Muscle of back (tissue), 11 donors: ENCODE data around the gene KLHDC7B. TPM values are rescaled to one million over a fixed set of nuclear protein-coding genes. Genes with fewer than 3 reads are reported as not detected.
"Not testable (repeated sequence)": the region's sequence is repeated elsewhere in the genome, so short reads cannot be mapped to it uniquely, and the experiment has no call there.

ENCODE experiments used
- DNase-seq, 3 donors: peaks; one replicate each; pipeline versions ENCODE4 v3.0.0 to v3.0.0-alpha.2; 2013
- polyA plus RNA-seq, 10 donors: library from polyadenylated mRNA; unstranded; fragments of 120-200 nt; gene quantifications; one replicate each; pipeline ENCODE4 v1.2.1, GENCODE V29; 2013; ENCODE audit not compliant: insufficient read length in 10 of 10

Gene KLHDC7B
- polyA plus RNA-seq, 10 donors = 0.18 to 0.19 TPM; not detected in 8

DNA sequence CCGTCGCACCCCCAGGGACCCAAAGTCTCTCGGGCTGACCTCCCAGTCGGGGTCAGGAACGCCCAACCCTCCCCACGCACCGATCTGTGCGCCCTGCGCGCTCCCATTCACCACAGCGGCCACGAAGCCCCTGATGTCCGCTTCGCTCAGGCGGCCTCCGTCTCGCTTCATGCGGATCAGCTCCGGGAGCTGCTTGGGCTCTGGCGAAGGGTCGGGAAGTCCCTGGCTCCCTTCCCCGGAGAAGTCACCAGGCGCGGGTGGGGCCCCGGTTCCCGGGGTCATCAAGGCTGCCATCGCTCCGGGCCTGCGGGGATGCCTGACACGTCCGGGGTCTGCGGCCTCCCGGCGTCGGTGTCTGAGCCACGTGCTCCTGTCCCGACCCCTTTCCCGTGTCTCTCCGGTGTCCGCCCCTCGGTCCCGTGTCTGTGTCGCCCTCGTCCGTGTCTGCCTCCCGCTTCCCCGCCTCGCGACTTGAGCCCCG, 16.2 kb upstream of the KLHDC7B start:
- DNase-seq = peak in 1 of 3 donors; percentile 71

DNA sequence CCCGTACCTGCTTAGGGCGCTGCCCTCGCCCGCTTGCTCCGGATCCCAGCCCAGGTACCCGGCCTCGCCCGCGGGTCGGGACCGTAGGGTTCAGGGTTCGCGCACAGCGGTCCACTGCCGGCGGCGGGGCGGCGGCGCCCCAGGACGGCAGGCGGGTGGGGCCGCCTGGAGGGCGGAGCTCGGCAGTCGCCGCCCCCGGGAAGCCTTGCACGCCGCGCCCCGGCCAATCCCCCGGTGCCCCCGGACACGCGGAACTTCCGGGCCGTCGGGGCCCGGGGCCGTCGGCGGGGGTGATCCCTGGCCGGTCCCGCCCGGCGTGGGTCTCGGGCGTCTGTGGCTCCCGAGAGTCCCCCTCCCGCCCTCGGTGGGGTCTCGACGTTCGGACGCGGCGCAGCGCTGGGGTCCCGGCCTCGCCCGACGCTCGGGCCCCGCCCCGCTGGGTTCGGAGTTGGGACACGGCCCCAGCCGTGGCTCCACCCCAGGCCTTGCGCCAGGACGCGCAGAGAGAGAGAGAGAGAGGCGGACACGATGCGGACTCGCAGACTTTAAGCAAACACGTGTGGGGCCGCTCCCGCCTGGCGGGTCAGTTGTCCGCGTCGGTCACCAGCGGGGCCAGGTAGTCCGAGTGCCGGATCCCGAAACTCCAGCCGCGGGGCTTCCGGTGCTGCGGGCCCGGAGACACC, 15.7 kb upstream of the KLHDC7B start, which contains the start of gene TYMP:
TSS of gene TYMP (minus strand) at position 116 of the 683 bp plus-strand sequence. CDS start 303 bp downstream, outside the sequence.
- DNase-seq = peak in 2 of 3 donors; percentile 82 to 92

DNA sequence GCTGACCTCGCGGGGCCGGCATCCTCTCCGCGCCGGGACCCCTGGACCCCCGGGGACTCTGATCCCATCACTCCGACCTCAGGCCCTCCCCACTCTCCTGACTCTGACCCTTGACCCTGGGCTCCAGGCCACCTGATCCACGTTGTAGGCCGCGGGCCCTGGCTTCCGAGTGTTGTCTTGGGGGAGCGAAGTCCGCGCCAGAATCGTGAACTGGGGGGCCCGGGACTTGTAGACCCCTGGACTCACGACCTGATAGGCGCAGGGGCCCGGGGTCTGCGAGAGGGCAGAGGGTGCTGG, 15.2 kb upstream of the KLHDC7B start:
- DNase-seq = no peak

DNA sequence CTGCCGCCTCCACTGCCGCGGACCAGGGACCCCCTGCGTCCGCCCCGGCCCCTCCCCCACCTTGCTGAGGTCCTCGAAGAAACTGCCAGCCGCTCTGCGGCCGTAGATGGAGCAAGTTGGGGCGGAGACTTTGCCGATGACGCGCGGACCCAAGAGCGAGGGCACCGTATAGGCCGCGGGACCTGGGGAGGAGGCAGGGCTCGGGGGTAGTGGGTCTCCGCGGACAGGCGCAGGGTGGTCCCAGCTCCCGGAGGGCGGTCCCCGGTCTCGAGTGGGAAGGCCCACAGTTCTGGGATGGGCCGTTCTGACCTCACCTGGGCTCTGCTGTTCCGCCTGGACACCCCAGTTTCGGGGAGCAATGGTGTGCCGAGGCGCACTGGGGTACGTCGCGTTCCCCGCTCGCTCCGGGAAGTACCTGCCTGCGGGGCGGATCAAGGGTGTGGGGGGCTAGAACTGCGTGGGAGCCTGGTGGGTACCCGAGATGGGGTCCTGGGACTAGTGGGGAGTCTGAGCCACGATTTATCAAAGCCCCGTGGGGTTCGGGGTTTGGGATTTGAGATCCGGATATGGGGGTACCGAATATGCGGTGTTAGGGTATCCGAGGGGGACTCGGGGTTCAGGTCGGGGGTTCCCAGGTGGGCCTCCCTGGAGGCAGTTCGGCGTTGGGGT, 14.7 kb upstream of the KLHDC7B start:
- DNase-seq = peak in 2 of 3 donors; percentile 72 to 86

DNA sequence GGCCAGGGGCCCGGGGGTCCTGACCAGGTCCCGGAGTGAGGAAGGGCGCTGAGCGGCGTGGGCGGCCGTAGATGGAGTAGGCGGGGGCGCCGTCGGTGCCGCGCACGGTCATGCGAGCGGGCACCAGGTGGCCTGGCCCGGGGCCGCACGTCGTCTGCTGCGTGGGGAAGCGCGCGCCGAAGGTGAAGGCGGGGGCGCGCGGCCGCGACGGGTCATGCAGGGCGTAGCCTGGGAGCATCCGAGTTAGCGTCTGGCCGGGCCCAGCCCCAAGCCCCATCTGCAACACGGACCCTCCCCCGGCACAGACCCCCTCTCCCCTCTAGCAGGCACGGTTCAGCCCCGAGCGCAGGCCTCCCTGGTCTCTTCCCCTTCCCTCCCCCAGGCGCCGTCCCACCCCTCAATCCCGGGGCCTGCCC, 14.1 kb upstream of the KLHDC7B start:
- peak in 1 of 3 donors; percentile 60 for DNase-seq

DNA sequence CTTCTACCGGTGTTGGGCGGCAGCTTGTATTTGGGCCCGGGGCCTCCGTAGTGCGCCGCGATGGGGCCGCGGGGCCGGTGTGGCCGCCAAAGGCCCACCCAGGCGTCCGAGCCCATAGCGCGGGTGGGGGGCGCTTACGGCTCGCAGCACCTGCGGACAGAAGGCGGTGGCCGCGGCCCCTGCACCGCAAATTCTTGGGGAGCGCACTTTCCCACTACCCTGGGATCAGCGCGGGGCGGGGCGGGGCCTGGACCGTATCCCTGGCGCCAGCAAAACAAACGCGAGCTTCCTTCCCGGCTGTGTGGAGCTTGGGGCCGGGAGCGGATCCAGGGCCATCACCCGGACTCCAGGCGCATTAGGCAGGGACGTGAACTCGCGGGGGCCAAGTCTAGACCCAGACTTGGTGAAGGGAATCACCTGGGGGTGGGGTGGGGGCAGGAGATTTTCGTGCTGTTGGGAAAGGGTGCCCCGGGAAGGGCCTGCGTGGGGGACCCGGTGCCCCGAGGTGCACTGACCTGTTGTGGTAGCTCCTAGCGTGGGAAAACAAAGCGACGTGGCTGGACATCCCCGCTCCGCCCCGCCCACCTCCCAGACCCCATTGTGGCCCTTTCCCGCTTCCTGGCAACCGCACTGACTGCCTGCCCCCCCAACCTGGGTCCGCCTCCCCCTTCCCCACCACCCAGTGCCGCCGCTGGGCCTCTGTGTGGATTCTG, 13.6 kb upstream of the KLHDC7B start:
- DNase-seq = peak in 2 of 3 donors; percentile 72 to 88

DNA sequence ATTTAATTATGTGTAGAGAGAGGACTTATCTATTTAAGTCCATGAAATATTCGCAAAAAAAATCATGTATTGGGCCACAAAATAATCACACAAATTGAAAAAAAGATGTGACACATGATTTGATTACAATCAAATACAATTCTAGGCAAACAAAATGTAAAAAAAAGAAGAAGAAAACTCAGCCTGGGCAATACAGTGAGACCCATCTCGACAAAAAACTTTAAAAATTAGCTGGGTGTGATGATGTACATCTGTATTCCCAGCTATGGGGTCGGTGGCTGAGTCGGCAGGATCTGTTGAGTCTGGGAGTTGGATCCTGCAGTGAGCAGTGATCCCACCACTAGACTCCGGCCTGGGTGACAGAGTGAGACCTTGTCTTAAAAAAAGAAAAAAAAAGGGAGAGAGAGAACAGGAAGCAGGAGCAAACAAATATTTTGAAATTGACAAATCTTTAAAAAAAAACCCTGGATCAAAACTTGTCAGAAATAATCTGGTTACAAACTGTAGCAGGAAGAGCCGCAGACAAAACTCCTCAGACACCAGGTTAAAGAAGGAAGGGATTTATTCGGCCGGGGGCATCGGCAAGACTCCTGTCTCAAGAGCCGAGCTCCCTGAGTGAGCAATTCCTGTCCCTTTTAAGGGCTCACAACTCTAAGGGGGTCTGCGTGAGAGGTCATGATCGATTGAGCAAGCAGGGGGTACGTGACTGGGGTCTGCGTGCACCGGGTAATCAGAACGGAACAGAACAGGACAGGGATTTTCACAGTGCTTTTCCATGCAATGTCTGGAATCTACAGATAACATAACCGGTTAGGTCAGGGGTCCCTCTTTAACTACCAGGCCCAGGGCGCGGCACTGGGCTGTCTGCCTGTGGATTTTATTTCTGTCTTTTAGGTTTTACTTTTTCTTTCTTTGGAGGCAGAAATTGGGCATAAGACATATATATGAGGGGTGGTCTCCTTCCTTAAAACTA, 12.6 kb upstream of the KLHDC7B start:
- DNase-seq = no peak

DNA sequence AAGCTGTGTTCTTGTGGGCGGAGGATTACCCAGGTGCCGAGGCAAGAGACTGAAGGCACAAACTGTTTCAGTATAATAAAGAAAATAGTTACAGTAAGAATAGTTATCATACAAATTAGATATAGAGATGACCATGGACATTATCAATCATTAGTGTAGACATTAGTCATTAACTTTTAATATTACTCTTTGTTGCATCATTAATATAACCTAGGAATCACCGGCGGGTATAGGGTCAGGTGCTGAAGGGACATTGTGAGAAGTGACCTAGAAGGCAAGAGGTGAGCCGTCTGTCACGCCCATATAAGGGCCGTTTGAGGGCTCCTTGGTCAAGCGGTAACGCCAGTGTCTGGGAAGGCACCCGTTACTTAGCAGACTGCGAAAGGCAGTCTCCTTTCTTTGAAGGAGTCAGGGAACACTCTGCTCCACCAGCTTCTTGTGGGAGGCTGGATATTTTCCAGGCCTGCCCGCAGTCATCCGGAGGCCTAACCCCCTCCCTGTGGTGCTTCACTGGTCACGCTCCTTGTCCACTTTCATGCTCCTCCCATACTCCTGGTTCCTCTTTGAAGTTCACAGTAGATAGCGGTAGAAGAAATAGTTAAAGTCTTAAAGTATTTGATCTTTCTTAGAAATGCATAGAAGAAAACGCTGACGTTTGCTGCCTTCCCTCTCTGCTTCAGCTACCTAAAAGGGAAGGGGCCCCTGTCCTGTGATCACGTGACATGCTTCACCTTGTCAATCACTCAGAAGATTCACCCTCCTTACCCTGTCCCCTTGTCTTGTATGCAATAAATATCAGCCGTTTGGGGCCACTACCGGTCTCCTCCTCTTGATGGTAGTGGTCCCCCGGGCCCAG, 11.6 kb upstream of the KLHDC7B start:
- DNase-seq = not testable (repeated sequence)

DNA sequence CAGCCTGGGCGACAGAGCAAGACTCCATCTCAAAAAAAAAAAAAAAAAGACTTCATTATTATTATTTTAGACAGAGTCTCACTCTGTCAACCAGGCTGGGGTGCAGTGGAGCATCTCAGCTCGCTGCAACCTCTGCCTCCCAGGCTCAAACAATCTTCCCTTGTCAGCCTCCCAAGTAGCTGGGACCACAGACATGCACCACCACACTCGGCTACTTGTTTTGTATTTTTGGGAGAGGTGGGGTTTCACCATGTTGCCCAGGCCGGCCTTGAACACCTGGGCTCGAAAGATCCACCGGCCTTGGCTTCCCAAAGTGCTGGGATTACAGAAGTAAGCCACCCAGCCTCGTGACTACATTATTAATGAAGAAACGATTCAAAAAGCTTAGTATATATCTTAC, 10.6 kb upstream of the KLHDC7B start:
- DNase-seq = no peak

DNA sequence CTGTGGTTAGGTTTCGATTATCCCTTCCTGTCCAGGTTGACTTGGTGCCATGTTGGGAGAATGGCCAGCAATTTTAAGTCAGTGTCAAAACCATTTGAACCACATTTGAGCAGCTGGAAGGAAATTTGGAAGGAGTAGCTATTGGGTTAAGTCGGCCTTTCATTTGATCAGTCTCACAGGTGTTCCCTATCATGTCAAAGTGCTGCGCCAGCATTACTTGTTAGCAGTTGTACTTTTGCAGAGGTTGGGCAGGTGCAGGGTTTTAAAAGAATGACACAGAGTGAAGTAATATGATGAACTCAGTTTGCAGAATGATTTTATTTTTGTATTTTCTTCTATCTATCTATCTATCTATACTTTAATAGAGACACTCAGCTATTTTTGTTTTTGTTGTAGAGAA, 9.5 kb upstream of the KLHDC7B start:
- DNase-seq = no peak

DNA sequence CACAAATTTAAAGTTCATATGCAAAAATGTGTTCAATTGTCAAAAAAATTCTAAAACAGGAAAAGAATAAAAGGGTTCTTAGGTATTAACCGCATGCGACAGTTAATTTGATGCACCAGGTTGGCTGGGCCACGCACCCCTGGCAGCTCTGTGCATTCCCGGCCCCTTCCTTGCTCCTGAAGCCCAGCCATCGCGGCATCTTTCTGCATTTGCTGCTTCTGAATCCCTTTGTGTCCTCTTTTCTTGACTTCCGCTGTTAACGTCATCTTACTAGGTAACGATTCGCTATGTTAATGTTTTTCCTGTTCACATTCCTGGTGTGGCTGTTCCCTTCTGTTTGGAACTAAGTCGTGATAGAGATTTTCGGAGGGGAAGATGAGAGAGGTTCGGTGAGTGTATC, 7.9 kb upstream of the KLHDC7B start:
- DNase-seq = no peak

DNA sequence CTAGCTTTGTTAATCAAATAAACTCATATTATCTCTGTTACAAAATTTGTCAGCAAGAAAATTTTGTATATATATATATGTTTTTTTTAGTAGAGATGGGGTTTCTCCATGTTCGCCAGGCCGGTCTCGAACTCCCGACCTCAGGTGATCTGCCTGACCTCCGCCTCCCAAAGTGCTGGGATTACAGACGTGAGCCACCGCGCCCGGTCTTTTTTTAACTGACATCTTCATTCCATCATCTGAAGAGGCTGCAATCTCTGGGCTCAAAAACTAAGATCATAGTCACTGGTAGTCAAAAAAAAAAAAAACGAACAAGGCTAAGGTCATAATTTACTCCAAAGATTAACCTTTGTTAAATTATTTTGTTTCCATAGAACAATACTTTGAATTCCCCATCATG, 5.3 kb upstream of the KLHDC7B start:
- no peak for DNase-seq

DNA sequence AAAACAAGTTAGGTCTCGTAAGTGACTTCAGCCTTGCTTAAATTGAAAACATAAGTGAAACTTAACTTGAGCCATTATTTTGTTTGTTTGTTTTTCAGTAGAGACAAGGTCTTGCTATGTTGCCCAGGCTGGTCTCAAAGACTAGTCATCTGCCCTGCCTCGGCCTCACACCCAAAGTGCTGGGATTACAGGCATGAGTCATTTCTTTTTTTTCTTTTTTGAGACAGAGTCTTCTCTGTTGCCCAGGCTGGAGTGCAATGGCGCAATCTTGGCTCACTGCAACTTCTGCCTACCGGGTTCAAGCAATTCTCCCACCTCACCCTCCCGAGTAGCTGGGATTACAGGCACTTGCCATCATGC, 4.1 kb upstream of the KLHDC7B start:
- DNase-seq = not testable (repeated sequence)

DNA sequence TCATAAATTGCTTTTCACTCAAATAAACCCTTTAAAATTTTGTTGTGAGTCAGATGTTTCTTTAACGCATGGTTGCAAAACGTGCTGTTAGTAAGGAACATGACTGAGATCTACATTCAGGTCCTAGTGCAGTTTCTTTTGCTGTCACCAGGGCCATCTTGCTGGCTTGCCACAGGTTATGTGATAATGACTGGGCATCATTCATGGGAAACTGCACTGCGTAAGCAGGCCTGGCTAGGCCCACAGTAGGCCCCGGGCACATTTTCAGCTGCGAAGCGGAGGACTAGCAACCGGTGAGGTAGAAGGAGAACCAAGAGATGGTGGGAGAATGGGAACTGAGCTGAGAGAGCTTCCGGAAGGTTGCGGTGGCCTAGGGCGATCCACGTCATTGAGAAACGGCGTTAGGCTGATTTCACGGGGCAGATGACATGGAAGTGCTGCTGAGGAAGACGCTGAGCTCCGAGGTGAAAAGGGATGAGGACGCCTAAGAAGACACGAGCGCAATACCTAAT, 3.2 kb upstream of the KLHDC7B start:
- DNase-seq = no peak

DNA sequence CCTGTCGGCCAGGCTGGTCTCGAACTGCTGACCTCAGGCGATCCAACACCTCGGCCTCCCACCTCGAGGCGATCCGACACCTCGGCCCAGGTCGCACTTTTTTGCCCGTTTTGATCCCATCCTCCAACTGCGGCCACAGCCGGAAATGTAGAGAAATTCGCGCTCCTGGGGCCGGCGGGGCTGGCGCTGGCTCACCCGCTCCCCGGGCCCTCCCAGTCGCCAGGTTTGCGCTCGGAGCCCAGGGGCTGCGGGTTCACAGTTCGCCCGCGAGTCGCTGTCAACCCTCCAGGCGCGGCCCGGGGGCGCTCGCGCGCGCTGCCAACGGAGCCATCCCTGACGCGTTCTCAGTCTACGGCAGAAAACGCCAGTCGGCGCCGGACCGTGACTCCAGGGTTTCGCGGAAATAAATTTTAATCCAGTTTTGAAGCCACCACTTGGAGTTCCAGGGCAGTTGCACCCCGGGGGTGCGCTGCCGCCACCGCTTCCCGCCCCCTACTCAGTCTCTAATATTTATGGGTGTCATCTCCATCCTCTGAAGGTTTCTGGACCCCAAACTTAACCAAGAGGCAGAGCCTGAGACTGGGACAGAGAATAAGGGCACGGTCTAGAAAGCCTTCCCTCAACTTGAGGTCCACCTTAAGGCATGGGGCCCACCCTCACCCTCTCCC, 1.5 kb upstream of the KLHDC7B start:
- DNase-seq = peak in 1 of 3 donors; percentile 68

DNA sequence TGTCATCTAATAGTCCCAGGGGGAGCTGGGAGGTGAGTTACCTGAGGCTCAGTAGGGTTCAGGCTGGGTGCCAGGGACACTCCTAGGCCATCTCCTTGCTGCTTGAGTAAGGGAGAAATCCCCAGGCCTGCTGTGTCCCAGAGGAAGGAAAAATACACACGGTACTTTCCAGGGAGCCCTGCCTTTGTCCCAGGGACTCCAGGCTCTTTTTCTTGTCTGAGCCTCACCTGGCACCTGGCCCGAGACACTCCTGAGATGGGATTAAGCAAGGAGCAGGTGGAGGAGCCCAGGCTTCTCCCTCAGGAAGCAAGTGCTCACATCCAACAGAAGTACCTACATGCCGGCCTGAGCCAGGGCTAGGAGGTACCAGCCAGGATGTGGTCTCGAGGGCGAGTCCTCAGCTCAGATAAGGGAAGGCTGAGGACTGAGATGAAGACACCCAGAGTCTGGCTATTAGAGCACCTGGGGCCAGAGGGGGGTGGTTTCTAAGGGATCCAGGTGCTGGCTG, 899 bp upstream of the KLHDC7B start:
- no peak for DNase-seq

DNA sequence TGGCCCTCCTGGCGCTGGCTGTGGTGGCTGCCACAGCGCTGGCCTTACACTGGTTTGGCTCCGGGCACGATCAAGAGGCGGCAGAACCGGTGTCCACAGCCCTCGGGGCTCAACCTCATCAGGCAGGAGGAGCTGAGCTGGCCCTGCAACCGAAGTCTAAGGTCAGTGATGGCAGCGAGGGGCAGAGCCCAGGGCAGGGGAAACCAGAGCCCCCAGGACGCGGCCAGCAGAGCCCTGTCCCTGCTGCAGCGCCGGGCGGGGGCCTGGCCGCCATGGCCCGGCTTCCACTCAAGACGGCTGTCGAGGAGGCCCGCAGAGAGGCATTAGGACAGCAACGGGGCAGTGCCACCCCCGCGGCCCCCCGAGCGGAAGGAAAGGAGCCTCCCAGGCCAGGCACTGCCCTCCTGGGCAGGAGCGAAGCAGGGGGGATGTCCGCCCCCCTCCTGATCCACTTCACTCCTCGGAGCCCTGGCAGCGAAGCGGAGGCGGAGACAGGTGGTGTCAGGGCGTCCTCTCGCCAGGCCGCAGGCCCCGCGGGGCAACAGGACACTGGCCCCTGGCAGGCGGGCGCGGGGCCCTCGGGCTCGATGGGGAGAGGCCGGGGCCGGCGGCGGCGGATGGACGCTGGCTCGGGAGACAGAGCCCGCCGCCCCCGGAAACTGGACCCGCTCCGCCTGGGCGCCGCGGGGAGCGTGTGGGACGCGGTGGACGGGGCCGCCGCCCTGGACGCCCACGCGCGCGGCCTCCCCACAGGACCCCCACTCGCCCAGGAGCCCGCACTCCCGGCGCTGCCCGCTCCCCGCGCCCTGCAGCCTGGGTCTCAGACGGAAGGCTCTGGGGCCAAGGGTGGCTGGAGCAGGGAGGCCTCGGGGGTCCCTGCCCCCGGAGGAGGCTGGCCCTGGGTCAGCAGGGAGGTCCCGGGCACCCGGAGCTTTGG, 895 bp downstream of the KLHDC7B start:
- DNase-seq = no peak

DNA sequence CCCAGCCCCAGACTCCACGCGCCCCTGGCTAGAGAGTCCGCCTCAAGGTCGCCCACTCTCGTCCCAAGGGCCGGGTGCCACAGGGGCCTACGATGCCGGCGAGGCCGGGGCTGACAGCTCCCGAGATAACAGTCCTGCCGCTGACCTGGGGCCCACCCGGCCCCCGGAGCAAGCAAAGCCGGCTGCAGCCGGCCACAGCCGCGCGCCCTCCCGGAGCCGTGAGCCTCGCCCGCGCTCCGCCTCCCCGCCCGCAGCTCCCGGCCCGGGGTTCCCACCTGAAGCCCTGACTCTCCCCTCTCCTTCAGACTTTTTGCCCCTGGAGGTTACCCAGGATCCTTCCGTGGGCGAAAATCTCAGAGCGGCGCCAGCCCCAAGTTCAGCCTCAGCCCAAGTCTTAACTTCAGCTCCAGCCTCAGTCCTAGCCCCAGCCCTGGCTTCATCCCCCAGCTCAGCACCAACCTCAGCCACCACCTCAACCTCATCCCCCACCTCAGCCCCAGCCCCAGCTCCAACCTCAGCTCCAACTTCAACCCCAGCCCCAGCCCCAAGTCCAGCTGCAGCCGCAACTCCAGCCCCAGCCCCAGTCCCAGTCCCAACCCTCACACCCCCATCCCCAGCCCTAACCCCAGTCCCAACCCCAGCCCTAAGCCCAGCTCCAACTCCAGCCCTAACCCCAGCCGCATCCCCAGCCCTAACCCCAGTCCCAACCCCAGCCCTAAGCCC, 1.7 kb downstream of the KLHDC7B start:
- DNase-seq = no peak
